ENCODE data around the gene TATDN2. TPM values are rescaled to one million over a fixed set of nuclear protein-coding genes. Genes with fewer than 3 reads are reported as not detected.

TATDN2 gene
- total and polyA plus RNA-seq, 9 of the 15 experiments (the other 6 are each of a cell fraction or from before 2014, with no cell fraction given): 5.2 to 44.7 (median 25.8) TPM

DNA sequence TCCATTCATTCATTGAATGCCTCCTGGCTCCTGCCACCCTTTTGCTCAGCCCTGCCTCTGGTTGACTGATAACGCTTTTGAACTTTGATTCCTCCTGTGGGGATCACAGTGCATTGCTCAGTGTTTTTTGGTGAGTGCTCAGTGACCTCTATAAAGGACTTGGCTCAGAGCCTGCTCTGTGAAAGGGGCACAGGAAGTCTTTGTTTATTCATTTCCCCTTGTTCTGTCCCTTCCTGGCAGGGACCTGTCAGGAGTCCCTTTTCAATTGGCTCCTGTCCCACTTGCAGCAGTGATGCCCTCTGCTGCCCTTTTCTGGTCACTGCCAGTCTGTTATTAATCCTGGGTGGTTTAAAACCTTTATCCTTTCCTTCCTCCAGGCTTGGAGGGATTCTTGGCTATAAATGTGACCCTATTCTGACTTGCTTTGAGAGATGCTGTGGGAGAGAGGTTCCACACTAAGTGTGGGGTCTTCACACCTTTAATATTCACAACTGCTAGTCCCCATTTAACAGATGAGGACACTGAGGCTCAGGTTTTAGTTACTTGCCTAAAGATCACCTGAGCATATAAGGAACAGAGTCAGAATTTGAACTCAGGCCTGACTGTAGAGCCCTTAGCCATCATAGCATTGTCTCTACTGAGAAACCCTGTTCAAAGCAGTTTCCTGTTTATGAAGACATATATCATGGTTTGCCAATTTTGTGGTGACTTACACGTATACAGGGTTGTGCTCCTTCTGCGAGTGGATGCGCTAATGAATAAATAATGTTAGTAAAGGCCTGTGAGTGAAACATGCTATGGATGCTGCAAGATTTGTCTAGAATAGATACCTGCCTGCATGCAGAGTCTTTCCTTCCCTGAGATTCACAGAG, 23.2 kb upstream of the TATDN2 start (continued):
- TF ChIP-seq DMBX1 (CRISPR knock-in tag; IDR thresholded peaks at IDR 0.05; ENCODE audit: borderline replicate concordance) (no peak), ZNF197 (CRISPR knock-in tag; IDR thresholded peaks at IDR 0.05; ENCODE audit: low read depth) (no peak), NRF1 (conservative IDR thresholded peaks at IDR 0.05 in 1 of 2, IDR thresholded peaks at IDR 0.05 in 1 of 2) (no peak), SNAPC5 (CRISPR knock-in tag; IDR thresholded peaks at IDR 0.05) (no peak), LEF1 (IDR thresholded peaks at IDR 0.05) (no peak), NFIX (CRISPR knock-in tag; IDR thresholded peaks at IDR 0.05; ENCODE audit: low read depth) (peak; percentile 36; the same call in 1 of the 2 replicates), CREM (IDR thresholded peaks at IDR 0.05; ENCODE audit: low read depth) (peak; percentile 17; the same call in 1 of the 2 replicates), NELFE (IDR thresholded peaks at IDR 0.05; ENCODE audit: insufficient read depth, insufficient read length) (no peak), TEAD2 (tag; IDR thresholded peaks at IDR 0.05) (no peak), RHOXF2B (CRISPR knock-in tag; conservative IDR thresholded peaks at IDR 0.05) (no peak), CHD1 (IDR thresholded peaks at IDR 0.05; ENCODE audit: low read length) (no peak), PHB (CRISPR knock-in tag; IDR thresholded peaks at IDR 0.05) (no peak), ASH1L (IDR thresholded peaks at IDR 0.05; ENCODE audit: borderline replicate concordance, low read depth, partially characterized antibody) (no peak), MYNN (IDR thresholded peaks at IDR 0.05) (no peak), MYNN (CRISPR knock-in tag; IDR thresholded peaks at IDR 0.05) (no peak), GTF2E2 (tag; IDR thresholded peaks at IDR 0.05) (no peak), MTA2 (IDR thresholded peaks at IDR 0.05; ENCODE audit: low read depth) (no peak), TARDBP (IDR thresholded peaks at IDR 0.05) (0 out of 2 replicates have a peak, but pooled peaks have one; percentile 50), ZKSCAN3 (CRISPR knock-in tag; IDR thresholded peaks at IDR 0.05) (no peak), ZFP30 (CRISPR knock-in tag; IDR thresholded peaks at IDR 0.05; ENCODE audit: borderline replicate concordance) (no peak), EP300 (IDR thresholded peaks at IDR 0.05; ENCODE audit: low read length) (no peak)
- TF ChIP-seq, protein P1, sequence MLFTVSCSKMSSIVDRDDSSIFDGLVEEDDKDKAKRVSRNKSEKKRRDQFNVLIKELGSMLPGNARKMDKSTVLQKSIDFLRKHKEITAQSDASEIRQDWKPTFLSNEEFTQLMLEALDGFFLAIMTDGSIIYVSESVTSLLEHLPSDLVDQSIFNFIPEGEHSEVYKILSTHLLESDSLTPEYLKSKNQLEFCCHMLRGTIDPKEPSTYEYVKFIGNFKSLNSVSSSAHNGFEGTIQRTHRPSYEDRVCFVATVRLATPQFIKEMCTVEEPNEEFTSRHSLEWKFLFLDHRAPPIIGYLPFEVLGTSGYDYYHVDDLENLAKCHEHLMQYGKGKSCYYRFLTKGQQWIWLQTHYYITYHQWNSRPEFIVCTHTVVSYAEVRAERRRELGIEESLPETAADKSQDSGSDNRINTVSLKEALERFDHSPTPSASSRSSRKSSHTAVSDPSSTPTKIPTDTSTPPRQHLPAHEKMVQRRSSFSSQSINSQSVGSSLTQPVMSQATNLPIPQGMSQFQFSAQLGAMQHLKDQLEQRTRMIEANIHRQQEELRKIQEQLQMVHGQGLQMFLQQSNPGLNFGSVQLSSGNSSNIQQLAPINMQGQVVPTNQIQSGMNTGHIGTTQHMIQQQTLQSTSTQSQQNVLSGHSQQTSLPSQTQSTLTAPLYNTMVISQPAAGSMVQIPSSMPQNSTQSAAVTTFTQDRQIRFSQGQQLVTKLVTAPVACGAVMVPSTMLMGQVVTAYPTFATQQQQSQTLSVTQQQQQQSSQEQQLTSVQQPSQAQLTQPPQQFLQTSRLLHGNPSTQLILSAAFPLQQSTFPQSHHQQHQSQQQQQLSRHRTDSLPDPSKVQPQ (CRISPR knock-in tag; IDR thresholded peaks at IDR 0.05; ENCODE audit: borderline replicate concordance): no peak
- TF ChIP-seq, protein P2, sequence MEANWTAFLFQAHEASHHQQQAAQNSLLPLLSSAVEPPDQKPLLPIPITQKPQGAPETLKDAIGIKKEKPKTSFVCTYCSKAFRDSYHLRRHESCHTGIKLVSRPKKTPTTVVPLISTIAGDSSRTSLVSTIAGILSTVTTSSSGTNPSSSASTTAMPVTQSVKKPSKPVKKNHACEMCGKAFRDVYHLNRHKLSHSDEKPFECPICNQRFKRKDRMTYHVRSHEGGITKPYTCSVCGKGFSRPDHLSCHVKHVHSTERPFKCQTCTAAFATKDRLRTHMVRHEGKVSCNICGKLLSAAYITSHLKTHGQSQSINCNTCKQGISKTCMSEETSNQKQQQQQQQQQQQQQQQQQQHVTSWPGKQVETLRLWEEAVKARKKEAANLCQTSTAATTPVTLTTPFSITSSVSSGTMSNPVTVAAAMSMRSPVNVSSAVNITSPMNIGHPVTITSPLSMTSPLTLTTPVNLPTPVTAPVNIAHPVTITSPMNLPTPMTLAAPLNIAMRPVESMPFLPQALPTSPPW (CRISPR knock-in tag; IDR thresholded peaks at IDR 0.05): no peak
- TF ChIP-seq, protein P3, sequence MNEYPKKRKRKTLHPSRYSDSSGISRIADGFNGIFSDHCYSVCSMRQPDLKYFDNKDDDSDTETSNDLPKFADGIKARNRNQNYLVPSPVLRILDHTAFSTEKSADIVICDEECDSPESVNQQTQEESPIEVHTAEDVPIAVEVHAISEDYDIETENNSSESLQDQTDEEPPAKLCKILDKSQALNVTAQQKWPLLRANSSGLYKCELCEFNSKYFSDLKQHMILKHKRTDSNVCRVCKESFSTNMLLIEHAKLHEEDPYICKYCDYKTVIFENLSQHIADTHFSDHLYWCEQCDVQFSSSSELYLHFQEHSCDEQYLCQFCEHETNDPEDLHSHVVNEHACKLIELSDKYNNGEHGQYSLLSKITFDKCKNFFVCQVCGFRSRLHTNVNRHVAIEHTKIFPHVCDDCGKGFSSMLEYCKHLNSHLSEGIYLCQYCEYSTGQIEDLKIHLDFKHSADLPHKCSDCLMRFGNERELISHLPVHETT (CRISPR knock-in tag; conservative IDR thresholded peaks at IDR 0.05 in 1 of 2, IDR thresholded peaks at IDR 0.05 in 1 of 2): no peak

All from K562 (cell line).